GM18907 (cell line): ENCODE data around the gene CAMK2D.
A peak's percentile ranks its signal among the peaks of the same experiment; 100 is the strongest.

Source experiments
- ATAC-seq: cut with Tn5 transposase; IDR thresholded peaks from one replicate; pipeline ENCODE4 v1.9.1; 2021; ENCODE audit warnings: mild to moderate bottlenecking, moderate library complexity; ENCODE audit not compliant: unreplicated experiment

The CAMK2D gene

DNA sequence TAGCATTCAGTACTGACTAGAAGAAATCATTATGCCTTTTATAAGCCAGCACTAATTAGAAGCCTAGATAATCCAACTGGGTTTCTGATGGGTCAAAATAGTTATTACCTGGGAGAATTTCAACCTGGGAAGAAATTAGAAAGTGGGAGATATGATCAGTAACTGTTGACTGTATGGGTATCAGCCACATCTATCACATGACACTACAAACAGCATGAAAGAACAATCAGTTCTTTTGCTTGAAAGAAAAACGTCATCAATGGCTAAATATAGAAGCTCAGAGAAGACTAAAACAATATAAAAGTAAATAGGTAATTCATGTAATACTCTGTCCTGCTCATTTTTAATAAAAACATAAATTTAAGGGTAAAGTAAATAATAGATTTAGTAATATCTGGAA, 145.1 kb downstream of the CAMK2D start:
- no peak for ATAC-seq

DNA sequence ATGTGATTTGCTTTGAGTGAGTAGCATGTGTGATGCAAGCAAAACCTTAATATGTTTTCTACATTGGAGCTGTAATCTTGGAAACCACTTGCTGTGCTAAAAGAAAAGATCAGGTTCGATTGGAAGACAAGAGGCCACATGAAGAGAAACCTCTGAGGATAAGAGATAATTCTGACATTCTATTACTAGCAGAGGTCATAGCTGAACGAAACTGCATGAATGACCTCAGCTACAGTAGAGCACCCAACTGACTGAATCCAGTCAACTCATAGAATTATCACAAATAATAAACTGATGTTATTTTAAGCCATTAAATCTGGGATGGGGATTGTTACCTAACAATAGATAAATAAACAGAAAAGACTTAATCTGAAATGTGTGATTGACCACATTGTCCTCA, 147.1 kb downstream of the CAMK2D start:
- ATAC-seq = no peak

DNA sequence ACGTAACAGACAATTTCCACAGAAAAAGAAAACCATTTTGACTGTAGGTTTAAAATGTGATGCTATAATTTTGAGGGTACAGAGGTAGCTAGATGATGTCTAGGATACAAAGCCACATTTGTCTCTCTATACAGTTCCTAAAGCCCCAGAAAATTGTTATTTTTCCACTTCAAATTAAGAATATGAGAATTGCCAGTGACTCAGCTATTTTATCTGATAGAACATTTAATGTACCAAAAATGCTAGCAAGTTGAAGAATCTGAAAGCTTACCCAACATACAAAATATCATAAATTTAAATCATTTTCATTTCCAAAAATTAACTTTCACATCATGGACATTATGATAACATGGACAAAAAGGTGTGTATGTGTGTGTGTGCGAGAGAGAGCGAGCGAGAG, 148.0 kb downstream of the CAMK2D start:
- no peak for ATAC-seq

DNA sequence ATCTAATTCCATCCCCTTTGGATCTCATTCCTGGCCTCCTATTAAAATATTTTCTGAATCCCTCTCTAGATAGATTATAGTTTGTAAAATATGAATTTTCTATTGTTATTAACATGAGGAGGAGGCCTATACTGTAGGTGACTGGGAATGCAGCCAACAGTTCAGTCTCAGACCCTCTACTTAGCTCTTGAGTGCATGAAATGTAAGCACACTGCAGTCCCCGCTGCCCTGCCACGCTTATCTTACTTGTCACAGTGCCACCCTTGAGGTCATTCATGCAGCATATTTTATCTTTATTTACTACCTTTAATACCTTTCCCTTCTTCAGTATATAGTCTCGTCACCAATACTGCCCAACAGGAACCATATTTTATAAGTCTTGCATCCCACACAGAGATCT, 151.0 kb downstream of the CAMK2D start:
- ATAC-seq = no peak

DNA sequence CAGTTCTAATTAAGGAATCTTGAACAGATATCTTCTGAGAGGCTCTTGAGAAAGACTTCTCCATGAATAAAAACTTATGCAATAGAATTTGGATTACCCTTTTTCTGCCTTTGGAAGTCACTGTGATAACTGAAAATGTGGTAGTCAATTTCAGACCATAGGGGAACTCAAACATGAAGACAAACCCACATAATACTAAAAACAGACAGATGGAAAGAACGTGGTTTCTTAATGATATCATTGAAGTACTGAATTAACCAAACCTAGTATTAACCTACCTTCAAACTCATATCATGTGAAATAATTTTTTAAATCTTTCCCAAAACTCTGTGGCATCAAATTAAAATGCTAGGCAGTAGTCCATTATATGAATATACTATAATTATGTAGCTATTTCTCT, 153.5 kb downstream of the CAMK2D start:
- peak; percentile 60 for ATAC-seq

DNA sequence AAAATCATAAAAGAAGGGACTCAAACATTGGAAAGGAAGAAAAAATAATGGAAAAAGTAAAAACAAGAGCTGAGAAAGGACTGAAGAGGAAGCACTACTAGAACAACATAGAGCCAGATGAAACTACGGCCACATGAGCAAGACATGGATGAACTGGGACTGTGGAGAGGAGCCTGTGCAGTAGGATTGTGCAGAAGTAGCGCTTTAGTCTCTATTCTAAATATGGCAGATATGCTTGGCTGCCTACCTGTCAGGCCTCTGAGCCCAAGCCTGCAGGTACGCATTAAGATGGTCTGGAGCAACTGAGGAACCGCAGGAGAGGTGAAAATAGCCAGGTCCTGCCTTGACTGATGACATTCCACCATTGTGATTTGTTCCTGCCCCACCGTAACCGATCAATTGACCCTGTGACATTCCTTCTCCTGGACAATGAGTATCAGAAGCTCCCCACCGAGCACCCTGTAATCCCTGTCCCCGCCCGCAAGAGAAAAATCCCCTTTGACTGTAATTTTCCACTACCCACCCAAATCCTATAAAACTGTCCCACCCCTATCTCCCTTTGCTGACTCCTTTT, 154.3 kb downstream of the CAMK2D start:
- no peak for ATAC-seq

DNA sequence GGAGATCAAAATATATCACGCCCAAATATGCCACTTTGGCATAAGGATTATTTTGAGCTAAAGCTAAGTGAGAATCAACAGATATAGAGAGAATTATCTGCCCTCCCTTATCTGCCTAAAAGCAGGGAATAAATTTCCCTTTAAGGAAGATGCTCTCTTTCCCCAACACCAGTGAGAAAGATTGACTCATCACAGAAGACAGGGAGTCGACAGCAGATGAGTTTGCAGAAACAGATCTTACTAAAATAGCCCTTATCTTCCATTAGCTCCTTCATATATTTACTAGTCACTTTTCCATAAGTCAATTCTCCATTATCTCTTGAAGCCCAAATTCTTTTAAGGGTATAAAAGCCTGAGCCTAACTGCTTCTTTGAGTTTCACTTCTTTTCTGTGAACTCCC, 156.6 kb downstream of the CAMK2D start:
- no peak for ATAC-seq

DNA sequence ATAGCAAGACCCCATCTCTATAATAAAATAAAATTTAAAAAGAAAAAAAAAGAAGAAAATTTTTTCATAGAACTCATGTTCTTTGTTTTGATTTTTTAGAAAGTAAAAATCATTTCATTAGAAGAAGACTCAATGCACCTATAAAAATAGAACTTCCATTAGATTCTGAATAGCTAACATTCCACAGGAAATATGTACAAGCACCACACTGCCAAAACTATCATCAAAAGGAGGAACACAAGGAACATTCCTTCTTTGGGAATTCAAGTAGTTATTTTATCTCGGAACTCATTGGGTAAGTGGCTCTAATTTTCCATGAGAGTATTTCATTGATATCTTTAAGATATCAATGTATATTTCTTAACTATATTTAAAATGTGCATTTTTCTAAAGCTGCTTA, 157.6 kb downstream of the CAMK2D start:
- ATAC-seq = no peak

DNA sequence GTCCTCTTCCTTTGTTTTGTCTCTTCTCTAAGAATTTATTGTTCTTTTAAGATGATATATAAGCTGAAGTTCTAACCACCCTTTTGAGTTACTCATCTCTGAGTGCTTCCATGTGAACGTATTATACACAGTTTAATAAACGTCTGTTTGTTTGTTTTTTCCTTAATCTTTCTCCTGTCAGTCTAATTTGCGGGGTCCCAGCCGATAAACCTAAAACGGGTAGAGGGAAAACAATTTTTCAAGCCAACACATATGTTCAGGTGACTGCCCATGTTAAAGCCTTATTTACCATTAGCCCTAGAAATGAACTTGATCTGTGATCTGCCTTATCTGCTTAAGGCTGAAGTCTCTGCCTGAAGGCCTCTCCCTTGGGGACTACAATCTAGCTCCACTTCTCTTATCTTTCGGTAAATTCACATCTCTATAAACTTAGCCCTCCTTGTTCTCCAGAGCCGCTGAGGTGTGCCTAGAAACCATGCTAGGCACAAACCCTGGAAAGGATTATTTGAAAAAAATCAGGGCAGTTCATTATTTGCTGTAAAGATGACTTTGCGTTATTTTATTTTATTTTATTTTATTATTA, 158.8 kb downstream of the CAMK2D start:
- ATAC-seq = no peak

DNA sequence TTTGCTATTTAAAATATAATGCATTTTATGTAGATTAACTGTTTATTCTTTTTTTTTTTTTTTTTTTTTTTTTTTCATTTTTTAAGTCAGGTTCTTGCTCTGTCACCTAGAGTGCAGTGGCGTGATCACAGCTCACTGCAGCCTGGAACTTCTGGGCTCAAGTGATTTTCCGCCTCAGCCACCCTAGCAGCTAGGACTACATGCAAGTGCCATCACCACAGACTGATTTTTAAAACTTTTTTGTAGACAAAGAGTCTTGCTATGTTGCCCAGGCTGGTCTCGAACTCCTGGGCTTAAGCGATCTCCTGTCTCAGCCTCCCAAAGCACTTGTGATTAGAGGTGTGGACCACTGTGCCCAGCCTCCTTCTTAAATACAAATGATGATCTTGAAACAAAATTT, 159.9 kb downstream of the CAMK2D start:
- ATAC-seq = no peak

DNA sequence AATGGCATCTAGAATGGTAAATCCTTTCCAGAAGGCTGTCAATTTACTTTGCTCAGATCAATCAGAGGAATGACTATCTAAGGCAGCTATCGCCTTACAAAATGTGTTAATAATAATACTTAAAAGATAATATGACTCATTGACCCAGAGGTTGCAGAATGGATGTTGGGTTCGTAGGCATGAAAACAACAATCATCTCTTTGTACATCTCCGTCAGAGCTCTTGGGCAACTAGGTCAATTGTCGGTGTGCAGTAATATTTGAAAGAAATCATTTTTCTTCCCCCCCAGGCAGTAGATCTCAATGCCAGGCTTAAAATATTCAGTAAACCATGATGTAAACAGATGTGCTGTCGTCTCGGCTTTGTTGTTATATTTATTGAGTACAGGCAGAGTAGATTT, 165.1 kb downstream of the CAMK2D start:
- no peak for ATAC-seq

DNA sequence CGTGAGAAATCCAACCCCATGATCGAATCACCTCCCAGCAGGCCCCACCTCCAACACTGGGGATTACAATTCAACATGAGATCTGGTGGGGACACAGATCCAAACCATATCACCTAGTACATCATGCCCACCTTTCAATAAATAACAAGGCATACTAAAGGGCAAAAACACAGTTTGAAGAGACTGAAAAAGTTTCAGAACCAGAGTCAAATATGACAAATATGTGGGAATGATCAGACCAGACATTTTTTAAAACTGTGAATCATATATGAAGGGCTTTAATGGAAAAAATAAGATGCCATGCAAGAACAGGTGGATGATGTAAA, 167.3 kb downstream of the CAMK2D start:
- no peak for ATAC-seq

DNA sequence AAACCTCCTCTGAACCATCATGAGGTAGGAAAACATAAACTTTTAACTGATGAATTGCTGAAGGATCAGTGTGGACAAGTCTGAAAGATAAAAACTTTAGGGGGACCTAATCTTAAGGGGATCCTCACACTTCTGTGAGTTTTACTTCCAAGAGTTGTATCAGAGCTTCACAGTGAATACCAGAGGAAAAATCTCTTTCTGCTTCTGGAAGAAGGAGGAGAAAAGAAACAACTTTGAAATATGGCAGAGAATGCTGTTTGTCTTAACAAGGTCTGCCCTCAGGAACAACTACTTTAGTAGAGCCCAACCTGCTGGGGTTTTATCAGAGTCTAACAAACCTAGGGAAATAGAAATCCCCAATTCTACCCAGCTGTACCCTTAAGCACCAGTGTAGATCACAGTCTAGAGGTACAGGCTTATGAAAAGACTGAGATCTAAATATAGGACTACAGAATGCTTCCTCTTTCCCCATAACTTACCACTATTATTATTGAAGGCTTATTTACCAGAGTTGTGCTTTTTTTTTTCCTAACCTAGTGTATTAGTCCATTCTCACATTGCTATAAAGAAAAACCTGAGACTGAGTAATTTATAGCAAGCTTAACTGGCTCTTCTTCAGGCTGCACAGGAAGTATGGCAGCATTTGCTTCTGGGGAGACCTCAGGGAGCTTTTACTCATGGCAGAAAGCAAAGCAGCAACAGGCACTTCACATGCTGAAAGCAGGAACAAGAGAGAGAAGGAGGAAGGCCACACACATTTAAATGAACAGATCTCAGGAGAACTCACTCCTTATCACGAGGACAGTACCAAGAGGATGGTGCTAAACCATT, 167.9 kb downstream of the CAMK2D start:
- peak; percentile 60 for ATAC-seq

DNA sequence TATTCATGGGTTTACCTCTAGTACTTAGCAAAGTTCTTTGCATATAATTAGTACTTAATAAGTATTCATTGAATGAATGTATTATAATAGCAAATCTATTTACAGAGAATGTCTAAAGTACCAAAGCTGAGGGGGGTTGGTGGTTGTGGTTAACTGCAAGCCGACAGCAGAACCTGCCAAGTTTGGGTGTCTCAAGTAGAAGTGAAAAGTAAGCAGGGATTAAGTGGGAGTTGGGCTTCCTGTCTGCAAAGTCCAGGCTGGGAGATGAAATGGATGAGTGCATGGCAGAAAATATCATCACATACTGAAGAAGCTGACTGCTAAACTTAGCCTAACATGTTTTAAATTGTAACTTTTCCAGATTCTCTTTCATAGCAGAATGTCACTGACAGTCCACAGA, 169.6 kb downstream of the CAMK2D start:
- no peak for ATAC-seq

DNA sequence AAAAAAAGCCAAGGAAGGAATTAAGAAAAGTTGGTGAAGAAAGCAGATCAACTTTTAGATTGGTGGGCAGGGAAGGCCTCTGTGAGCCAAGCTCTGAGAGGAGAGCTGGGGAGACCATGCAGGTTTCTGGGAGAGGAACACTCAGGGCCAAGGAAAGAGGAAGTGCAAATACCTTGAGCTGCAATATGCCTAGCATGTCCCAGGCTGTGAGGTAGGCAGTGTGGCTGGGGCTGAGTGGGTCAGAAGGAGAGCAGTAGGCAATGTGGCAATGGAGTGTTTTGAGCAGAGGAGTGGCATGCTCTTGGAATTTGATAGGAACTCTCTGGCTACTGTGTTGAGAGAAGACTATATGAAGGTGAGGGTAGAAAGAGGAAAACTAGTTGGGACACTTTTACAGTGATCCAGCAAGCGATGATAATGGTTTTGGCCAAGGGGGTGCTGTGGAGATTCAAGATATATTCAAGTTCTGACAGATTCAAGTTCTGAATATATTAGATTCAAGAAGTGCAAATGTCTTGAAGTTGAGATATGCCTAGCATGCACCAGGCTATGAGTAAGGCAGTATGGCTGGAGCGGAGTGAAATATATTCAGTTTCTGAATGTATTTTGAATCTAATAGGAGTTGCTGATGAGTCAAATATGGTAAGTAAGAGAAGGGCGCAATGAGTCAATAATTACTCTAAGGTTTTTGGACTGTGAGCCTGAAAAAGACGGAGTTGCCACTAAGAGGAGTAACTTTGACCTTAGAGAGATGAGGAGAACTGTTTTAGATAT, 172.5 kb downstream of the CAMK2D start:
- no peak for ATAC-seq

DNA sequence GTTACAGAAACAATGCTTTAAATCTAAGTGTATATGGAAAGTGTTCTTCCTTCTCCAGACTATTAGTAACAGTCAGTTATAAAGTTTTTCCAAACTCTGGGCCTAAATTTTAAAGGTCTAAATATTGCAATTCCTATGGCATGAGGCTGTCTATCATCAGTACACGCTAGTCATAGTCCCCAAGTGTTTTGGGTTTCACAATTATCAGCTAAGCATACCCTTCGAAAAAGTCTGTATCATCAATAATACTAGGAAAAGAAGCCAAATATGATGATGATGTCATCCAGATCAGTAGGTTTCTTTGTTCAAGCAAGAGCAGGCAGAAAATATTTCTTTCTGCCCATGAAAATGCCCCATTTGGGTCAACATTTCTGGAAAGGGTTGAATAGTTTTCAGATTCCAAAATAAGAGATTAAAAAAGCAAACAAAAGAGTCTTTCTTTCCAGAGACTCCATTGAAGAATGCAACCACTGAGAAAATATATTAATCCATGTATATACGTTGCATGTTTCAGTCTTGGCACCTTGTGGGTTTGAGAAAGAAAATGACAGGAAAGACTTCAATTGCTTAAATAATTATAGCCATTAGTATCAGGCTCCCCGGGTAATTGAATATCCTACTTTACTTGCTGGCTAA, 173.8 kb downstream of the CAMK2D start:
- ATAC-seq = no peak

DNA sequence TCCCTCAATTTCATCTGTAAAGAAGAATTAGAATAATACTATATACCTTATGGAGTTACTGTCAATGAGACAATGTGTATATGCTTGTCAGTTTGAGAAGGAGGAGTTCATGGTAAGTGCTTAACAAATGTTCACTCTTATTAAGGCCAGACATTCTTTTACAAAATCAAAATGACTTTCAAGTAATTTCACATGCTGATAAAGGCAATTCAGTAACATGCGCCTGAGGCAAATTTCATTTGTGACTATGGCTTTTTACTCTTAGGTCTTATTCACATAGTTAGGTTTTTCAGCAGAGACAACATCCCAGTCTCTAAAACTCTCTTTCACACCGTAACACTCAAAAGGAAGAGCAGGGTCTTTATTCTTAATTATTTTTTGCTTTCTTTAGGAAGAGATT, 174.4 kb downstream of the CAMK2D start:
- no peak for ATAC-seq

DNA sequence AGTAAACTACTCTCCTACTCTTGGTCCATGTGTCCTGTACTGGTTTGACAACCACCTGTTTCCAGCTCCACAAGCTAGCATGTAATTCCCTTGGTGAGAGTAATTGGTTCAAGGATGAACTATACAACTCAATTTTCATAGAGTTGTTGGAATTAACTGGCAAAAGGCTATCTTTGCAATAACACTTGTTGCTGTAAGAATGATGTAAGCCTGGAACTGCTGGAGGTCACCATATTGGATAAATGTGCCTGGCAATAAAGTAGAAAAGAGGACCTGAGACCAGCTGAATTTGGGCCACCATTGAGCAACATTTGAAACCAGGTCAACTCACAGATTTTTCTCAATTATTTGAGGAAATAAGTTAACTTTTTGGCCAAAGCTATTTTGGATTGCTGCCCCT, 175.5 kb downstream of the CAMK2D start:
- ATAC-seq = no peak

DNA sequence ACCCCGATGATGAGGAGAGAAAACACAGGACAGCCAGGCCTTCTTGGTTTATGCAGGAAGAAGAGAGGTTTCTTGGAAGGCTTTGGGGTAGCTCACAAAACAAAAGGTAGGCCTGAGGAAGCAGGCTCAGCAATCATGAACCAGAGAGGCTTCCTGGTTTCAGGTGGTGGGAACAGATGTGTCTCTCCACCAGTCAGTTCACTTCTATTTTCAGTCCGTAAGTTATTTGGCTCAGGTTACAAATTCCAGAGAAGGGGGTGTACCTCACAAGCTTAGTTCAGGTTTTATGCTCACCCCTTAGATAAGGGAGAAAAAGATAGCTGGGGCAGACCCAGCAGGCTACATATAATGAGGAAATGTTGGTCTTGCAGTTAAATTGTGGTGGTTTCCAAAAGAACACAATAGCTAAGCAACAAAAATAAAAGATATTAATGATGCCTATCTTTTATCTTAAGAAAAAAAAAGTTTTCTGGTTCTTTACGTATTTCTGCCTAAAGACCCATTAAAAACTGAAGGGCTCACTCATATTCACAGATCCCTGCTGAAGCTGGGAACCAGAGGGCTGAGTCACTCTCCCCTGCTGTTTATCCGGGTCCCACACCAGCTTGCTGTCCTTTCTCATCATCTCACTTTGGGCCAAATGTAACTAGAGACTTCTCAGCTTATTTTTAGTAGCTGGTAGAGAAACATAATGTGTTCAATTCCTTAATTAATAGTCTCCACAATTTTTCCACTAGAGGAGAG, 177.0 kb downstream of the CAMK2D start:
- no peak for ATAC-seq

DNA sequence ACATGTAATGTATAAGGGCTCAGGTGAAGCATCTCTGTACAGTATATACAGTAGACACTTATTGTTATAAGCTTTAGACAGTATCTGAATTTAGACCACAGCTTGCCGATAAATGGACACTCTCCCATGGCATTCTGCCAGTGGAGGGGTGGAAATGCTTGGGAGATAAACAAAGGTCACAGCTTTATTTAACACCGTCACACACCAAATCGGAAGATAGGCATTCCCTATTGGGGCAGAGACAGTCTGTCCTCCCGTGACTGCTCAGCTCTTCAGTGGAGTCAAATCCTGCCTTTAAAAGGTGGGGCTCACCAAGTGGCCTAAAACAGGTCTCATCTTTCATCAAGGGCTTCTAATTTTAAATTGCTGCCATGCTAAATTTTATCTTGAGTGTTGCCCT, 178.8 kb downstream of the CAMK2D start:
- ATAC-seq = no peak

DNA sequence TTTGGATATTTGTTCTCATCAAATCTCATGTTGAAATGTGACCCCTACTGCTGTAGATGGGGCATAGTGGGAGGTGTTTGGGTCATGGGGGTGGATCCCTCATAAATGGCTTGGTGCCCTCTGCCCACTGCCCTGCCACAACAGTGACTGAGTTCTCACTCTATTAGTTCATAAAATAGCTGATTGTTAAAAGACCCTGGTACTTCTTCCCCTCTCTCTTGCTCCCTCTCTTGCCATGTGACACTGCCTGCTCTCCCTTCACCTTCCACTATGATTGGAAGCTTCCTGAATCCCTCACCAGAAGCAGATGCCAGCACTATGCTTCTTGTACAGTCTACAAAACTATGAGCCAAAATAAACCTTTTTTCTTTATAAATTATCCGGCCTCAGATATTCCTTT, 182.2 kb downstream of the CAMK2D start:
- ATAC-seq = no peak
